K562 (cell line): ENCODE measurements around the gene RAB31. TPM values are rescaled to one million over a fixed set of nuclear protein-coding genes. Genes with fewer than 3 reads are reported as not detected.
A peak's percentile ranks its signal among the peaks of the same experiment; 100 is the strongest.

Experiments used
- ETS1 ChIP-seq: conservative IDR thresholded peaks from 2 replicates; pipeline ENCODE4 v1.6.1; 2011; ENCODE audit warnings: low read depth, mild to moderate bottlenecking, low read length; ENCODE audit not compliant: control insufficient read depth
- JUND ChIP-seq, 2 experiments: IDR thresholded peaks; 2 replicates in 1 of 2; 3 replicates in 1 of 2; pipeline ENCODE4 v1.6.1; 2011; ENCODE audit warnings: borderline replicate concordance in 2 of 2, low read depth in 2 of 2, low read length in 2 of 2, improper control_type of control experiment in 1 of 2, missing biosample characterization in 1 of 2, missing genetic modification characterization in 1 of 2, missing genetic modification reagents in 1 of 2
- KDM5B ChIP-seq: fragments of 200-600 bp; sonication (generic); IDR thresholded peaks from 2 replicates; pipeline ENCODE4 v1.6.1; 2012; ENCODE audit warnings: low read depth, mild to moderate bottlenecking, moderate library complexity, low read length, control low read depth, inconsistent platforms; ENCODE audit not compliant: insufficient replicate concordance
- MBD1 ChIP-seq: fragments of 250-450 bp; sonication (Bioruptor Pico); IDR thresholded peaks from 2 replicates; pipeline ENCODE4 v1.8.0; 2022; ENCODE audit warnings: inconsistent platforms
- MNT ChIP-seq, 2 experiments: fragments of 450-650 bp; conservative IDR thresholded peaks; 2 replicates each; pipeline ENCODE4 v1.6.1; 2017; ENCODE audit warnings: mild to moderate bottlenecking in 2 of 2, moderate library complexity in 2 of 2
- SIRT6 ChIP-seq: IDR thresholded peaks from one replicate; pipeline ENCODE4 v1.6.1; 2012; ENCODE audit warnings: low read depth, mild to moderate bottlenecking, control low read depth, inconsistent platforms, low read length, moderate library complexity
- YY1 ChIP-seq, 3 experiments: IDR thresholded peaks; 2 replicates each; pipeline ENCODE4 v1.6.1; 2011; ENCODE audit warnings: low read length in 2 of 3, mild to moderate bottlenecking in 2 of 3, moderate library complexity in 2 of 3, borderline replicate concordance in 1 of 3, control low read depth in 1 of 3, low read depth in 1 of 3; ENCODE audit not compliant: insufficient read depth in 3 of 3, insufficient replicate concordance in 2 of 3, control insufficient read depth in 1 of 3, insufficient read length in 1 of 3; ENCODE audit errors: extremely low read depth in 1 of 3
- polyA plus RNA-seq, 8 experiments: library from polyadenylated mRNA; depleted of rRNA in 4 of 8; stranded (reverse) in 5 of 8; unstranded in 3 of 8; fragments of >200 nt; fragmentation: Nextera tagmentation in 2 of 8; fragmentation: Illumina TruSeq in 1 of 8; extraction: Ambion mirVana in 2 of 8; extraction: Trizol in 1 of 8; gene quantifications; 2 replicates each; pipeline versions ENCODE4 v1.2.1 to v1.2.3, GENCODE V29; 2011 to 2014; ENCODE audit warnings: inconsistent platforms in 1 of 8, missing spikeins in 1 of 8
- total RNA-seq, 7 experiments: library from RNA; depleted of rRNA in 6 of 7; stranded (reverse); fragments of >200 nt in 6 of 7; fragmentation: Illumina TruSeq in 2 of 7; extraction: Trizol in 2 of 7; gene quantifications; 2 replicates each; pipeline versions ENCODE4 v1.2.1 to v1.2.3, GENCODE V29; 2011 to 2021; ENCODE audit warnings: low replicate concordance in 1 of 7
- TF ChIP-seq, protein P1 (sequence below): fragments of 250-450 bp; sonication (Bioruptor Pico); IDR thresholded peaks from 2 replicates; pipeline ENCODE4 v1.5.0; 2020; ENCODE audit warnings: mild to moderate bottlenecking
- TF ChIP-seq, protein P2 (sequence below): fragments of 250-450 bp; sonication (Bioruptor Pico); IDR thresholded peaks from 2 replicates; pipeline ENCODE4 v1.4.0; 2020

RAB31 gene
- total and polyA plus RNA-seq, 9 of the 15 experiments (the other 6 are each of a cell fraction or from before 2014, with no cell fraction given) = 20.7 to 70.4 (median 41.3) TPM

DNA sequence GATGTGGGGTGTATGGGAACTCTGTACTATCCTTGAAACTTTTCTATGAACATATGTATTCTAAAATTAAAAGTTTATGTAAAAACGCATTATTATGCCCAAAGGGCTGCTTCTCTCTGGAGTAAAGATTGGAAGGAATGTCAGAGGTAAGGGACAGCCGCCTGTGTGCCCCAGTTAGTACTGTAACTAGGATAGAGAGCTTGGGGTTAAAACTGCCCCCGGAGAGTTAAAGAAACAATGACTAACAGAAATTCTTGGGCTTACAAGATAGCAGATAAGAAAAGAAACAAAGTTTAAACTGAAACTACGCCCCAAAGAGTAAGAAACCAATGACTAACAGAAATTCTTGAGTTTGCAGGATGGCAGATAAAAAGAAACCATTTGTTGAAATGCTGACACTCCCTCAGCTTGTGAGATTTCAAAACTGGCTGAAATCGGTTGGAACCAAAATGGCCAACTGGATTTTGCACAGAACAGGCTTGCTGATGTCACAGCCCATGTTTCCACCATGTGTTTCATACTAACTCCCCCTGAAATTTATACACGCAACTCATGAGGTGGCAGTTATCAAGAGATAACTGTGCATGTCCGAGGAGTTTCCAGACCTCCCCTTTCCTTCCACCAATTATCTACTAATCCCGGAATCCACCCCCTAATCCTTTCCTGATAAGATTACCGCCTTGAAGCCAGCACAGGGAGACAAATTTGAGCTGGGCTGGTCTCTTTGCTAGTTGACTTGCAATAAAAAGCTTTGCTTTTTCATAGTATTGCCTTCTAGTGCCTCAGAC, 169.0 kb downstream of the RAB31 start (continued):
- TF ChIP-seq, protein P1, sequence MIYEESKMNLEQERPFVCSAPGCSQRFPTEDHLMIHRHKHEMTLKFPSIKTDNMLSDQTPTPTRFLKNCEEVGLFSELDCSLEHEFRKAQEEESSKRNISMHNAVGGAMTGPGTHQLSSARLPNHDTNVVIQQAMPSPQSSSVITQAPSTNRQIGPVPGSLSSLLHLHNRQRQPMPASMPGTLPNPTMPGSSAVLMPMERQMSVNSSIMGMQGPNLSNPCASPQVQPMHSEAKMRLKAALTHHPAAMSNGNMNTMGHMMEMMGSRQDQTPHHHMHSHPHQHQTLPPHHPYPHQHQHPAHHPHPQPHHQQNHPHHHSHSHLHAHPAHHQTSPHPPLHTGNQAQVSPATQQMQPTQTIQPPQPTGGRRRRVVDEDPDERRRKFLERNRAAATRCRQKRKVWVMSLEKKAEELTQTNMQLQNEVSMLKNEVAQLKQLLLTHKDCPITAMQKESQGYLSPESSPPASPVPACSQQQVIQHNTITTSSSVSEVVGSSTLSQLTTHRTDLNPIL = 0 out of 2 replicates have a peak, but pooled peaks have one; percentile 68
- TF ChIP-seq MBD1 = no peak
- no peak; the same call in 1 of the 2 replicates for TF ChIP-seq ETS1
- TF ChIP-seq MNT (conservative IDR thresholded peaks at IDR 0.05) = no peak
- TF ChIP-seq, protein P2, sequence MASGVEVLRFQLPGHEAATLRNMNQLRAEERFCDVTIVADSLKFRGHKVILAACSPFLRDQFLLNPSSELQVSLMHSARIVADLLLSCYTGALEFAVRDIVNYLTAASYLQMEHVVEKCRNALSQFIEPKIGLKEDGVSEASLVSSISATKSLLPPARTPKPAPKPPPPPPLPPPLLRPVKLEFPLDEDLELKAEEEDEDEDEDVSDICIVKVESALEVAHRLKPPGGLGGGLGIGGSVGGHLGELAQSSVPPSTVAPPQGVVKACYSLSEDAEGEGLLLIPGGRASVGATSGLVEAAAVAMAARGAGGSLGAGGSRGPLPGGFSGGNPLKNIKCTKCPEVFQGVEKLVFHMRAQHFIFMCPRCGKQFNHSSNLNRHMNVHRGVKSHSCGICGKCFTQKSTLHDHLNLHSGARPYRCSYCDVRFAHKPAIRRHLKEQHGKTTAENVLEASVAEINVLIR (CRISPR knock-in tag) = peak; percentile 81
- peak; percentile 88 for TF ChIP-seq JUND (IDR thresholded peaks at IDR 0.05; ENCODE audit: borderline replicate concordance, low read depth, low read length)
- TF ChIP-seq JUND (tag; IDR thresholded peaks at IDR 0.05; ENCODE audit: borderline replicate concordance, low read depth, low read length) = peak; percentile 94; the same call in 2 of the 3 replicates
- TF ChIP-seq SIRT6 = no peak
- TF ChIP-seq YY1 (IDR thresholded peaks at IDR 0.05; ENCODE audit: borderline replicate concordance in 1 of 3, control insufficient read depth in 1 of 3, extremely low read depth in 1 of 3, insufficient read depth in 3 of 3, insufficient read length in 1 of 3, insufficient replicate concordance in 2 of 3, low read depth in 1 of 3, low read length in 2 of 3) = peak; percentile 49 to 94 (median 63)
- peak; percentile 29 for TF ChIP-seq KDM5B
